IMR-90 (cell line): ENCODE data around the gene PSKH1. TPM values are rescaled to one million over a fixed set of nuclear protein-coding genes. Genes with fewer than 3 reads are reported as not detected.
A peak's percentile ranks its signal among the peaks of the same experiment; 100 is the strongest.

Experiments
- ATAC-seq: fragments of 200-7000 bp; cut with Tn5 transposase; 2 replicates; pipeline ENCODE4 v1.9.1; 2020; ENCODE audit warnings: low read depth, mild to moderate bottlenecking, moderate library complexity
- BruUV-seq: library from RNA; stranded (reverse); fragments of 400-500 nt; replicated peaks from 2 replicates; lab custom pipeline; 2021; lab: Mats Ljungman, UMichigan
- CTCF ChIA-PET: fragments of 300-600 bp; formaldehyde crosslinking; extraction: SDS; loops from one replicate; lab custom pipeline; 2021; ENCODE audit warnings: antibody characterized with exemption; lab: Yijun Ruan, JAX
- POLR2A ChIA-PET: fragments of 300-600 bp; sonication (Branson Sonifier 250); formaldehyde crosslinking; loops from one replicate; lab custom pipeline; 2022; ENCODE audit warnings: antibody characterized with exemption; ENCODE audit not compliant: unreplicated experiment; lab: Charles Lee
- DNase-seq: peaks from one replicate; pipeline ENCODE4 v3.0.0; 2013
- H2AFZ ChIP-seq: replicated peaks from 2 replicates; pipeline ENCODE3; 2013; ENCODE audit warnings: low read length, mild to moderate bottlenecking; ENCODE audit not compliant: poor library complexity
- H2AK5ac ChIP-seq: 2 replicates; pipeline ENCODE4 v1.6.1; 2013; ENCODE audit warnings: low read depth, low read length, inconsistent platforms
- H2AK9ac ChIP-seq: replicated peaks from 2 replicates; pipeline ENCODE3; 2013; ENCODE audit warnings: mild to moderate bottlenecking, low read depth, low read length, moderate library complexity; ENCODE audit not compliant: poor library complexity
- H2BK120ac ChIP-seq: 2 replicates; pipeline ENCODE4 v1.6.1; 2013; ENCODE audit warnings: low read depth, low read length, inconsistent platforms
- H2BK15ac ChIP-seq: 3 replicates; pipeline ENCODE4 v1.6.1; 2013; ENCODE audit warnings: low read depth, low read length, inconsistent platforms
- H2BK20ac ChIP-seq: 2 replicates; pipeline ENCODE4 v1.6.1; 2013; ENCODE audit warnings: low read depth, mild to moderate bottlenecking, inconsistent platforms, low read length, moderate library complexity
- H2BK5ac ChIP-seq: 2 replicates; pipeline ENCODE4 v1.6.1; 2013; ENCODE audit warnings: mild to moderate bottlenecking, low read depth, low read length, inconsistent platforms; ENCODE audit not compliant: poor library complexity, severe bottlenecking
- H3K14ac ChIP-seq: replicated peaks from 2 replicates; pipeline ENCODE4 v1.6.1; 2013; ENCODE audit warnings: low read depth, low read length, inconsistent platforms
- H3K18ac ChIP-seq: 2 replicates; pipeline ENCODE4 v1.6.1; 2013; ENCODE audit warnings: low read depth, low read length, control low read depth
- H3K23ac ChIP-seq: 2 replicates; pipeline ENCODE4 v1.6.1; 2013; ENCODE audit warnings: low read depth, low read length, inconsistent platforms
- H3K27ac ChIP-seq: 2 replicates; pipeline ENCODE4 v1.5.1; 2013; ENCODE audit warnings: mild to moderate bottlenecking, control low read depth, low read length; ENCODE audit not compliant: insufficient read depth
- H3K27me3 ChIP-seq: 2 replicates; pipeline ENCODE4 v1.6.1; 2013; ENCODE audit warnings: low read length; ENCODE audit not compliant: control insufficient read depth, insufficient read depth
- H3K36me3 ChIP-seq: 2 replicates; pipeline ENCODE4 v1.6.1; 2013; ENCODE audit warnings: low read length, mixed read lengths; ENCODE audit not compliant: control insufficient read depth, insufficient read depth
- H3K4ac ChIP-seq: 2 replicates; pipeline ENCODE4 v1.6.1; 2013; ENCODE audit warnings: low read depth, low read length, inconsistent platforms
- H3K4me1 ChIP-seq: 2 replicates; pipeline ENCODE4 v1.6.1; 2013; ENCODE audit warnings: low read length, mixed read lengths; ENCODE audit not compliant: control insufficient read depth, insufficient read depth
- H3K4me2 ChIP-seq: 2 replicates; pipeline ENCODE4 v1.6.1; 2013; ENCODE audit warnings: low read depth, mild to moderate bottlenecking, control low read depth, low read length, moderate library complexity
- H3K4me3 ChIP-seq: 2 replicates; pipeline ENCODE4 v1.5.1; 2013; ENCODE audit warnings: low read depth, mild to moderate bottlenecking, control low read depth, low read length, moderate library complexity; ENCODE audit not compliant: insufficient read depth
- H3K56ac ChIP-seq: 2 replicates; pipeline ENCODE4 v1.6.1; 2013; ENCODE audit warnings: low read length, inconsistent platforms; ENCODE audit not compliant: insufficient read depth; ENCODE audit errors: extremely low read depth
- H3K79me1 ChIP-seq, 2 experiments: 2 replicates each; pipeline ENCODE4 v1.6.1; 2013; ENCODE audit warnings: low read length in 2 of 2, inconsistent platforms in 1 of 2, low read depth in 1 of 2
- H3K9ac ChIP-seq: 2 replicates; pipeline ENCODE4 v1.6.1; 2013; ENCODE audit warnings: low read depth, low read length, control low read depth
- H3K9me1 ChIP-seq: 2 replicates; pipeline ENCODE4 v1.6.1; 2013; ENCODE audit warnings: low read length, inconsistent platforms; ENCODE audit not compliant: insufficient read depth
- H3K9me3 ChIP-seq: 2 replicates; pipeline ENCODE4 v1.6.1; 2013; ENCODE audit warnings: low read length; ENCODE audit not compliant: control insufficient read depth, insufficient read depth
- H4K20me1 ChIP-seq: 2 replicates; pipeline ENCODE4 v1.6.1; 2013; ENCODE audit warnings: low read length, inconsistent platforms; ENCODE audit not compliant: insufficient read depth
- H4K5ac ChIP-seq: 2 replicates; pipeline ENCODE4 v1.6.1; 2013; ENCODE audit warnings: mild to moderate bottlenecking, low read depth, low read length, control low read depth
- H4K8ac ChIP-seq, 2 experiments: 2 replicates each; pipeline ENCODE4 v1.6.1; 2013; ENCODE audit warnings: low read depth in 2 of 2, low read length in 2 of 2, control low read depth in 1 of 2, inconsistent platforms in 1 of 2
- H4K91ac ChIP-seq: 2 replicates; pipeline ENCODE4 v1.6.1; 2013; ENCODE audit warnings: low read depth, low read length, inconsistent platforms; ENCODE audit not compliant: insufficient read depth
- CHD1 ChIP-seq: IDR thresholded peaks from 2 replicates; pipeline ENCODE4 v1.6.1; 2012; ENCODE audit warnings: low read depth, low read length, improper control_type of control experiment
- MXI1 ChIP-seq: IDR thresholded peaks from 2 replicates; pipeline ENCODE4 v1.6.1; 2012; ENCODE audit warnings: low read depth, mild to moderate bottlenecking, low read length, moderate library complexity, borderline replicate concordance
- NFE2L2 ChIP-seq: fragments of 150-350 bp; IDR thresholded peaks from 2 replicates; pipeline ENCODE4 v1.6.1; 2016; ENCODE audit warnings: low read depth, mild to moderate bottlenecking, low read length
- POLR2A ChIP-seq: IDR thresholded peaks from 2 replicates; pipeline ENCODE4 v1.6.1; 2012; ENCODE audit warnings: mild to moderate bottlenecking, low read depth, low read length
- RAD21 ChIP-seq: IDR thresholded peaks from 2 replicates; pipeline ENCODE4 v1.6.1; 2012; ENCODE audit warnings: low read length, improper control_type of control experiment
- SMC3 ChIP-seq: fragments of 150-350 bp; IDR thresholded peaks from 2 replicates; pipeline ENCODE4 v1.6.1; 2016; ENCODE audit warnings: low read depth, mild to moderate bottlenecking, antibody characterized with exemption, low read length, moderate library complexity
- WGBS, 2 experiments: methylation state at CpG; one replicate each; pipeline versions ENCODE4 v1.1.5 to v1.1.7; 2013; ENCODE audit warnings: missing lambda C conversion rate in 2 of 2; ENCODE audit not compliant: insufficient read length in 1 of 2; ENCODE audit errors: extremely low coverage in 2 of 2; 5-methylcytosine and 5-hydroxymethylcytosine counted together
- dilution Hi-C: fragments of 300-500 bp; cut with HindIII; formaldehyde crosslinking; loops from one replicate; pipeline ENCODE4 v1.14.3; 2018; ENCODE audit warnings: low sequenced_read_pairs; ENCODE audit not compliant: unreplicated experiment
- in situ Hi-C: fragments of 300-500 bp; cut with MboI; formaldehyde crosslinking; loops from 3 replicates; pipeline ENCODE4 v1.14.3; 2019; ENCODE audit warnings: low sequenced_read_pairs, inconsistent platforms, mixed read lengths
- intact Hi-C: fragments of 100-400 bp; cut with micrococcal nuclease; formaldehyde crosslinking; loops from 2 replicates; pipeline ENCODE4 v1.10.0; 2022
- polyA plus RNA-seq, 3 experiments: library from polyadenylated mRNA; depleted of rRNA; stranded (reverse); fragments of >200 nt; gene quantifications; 2 replicates each; pipeline ENCODE4 v1.2.3, GENCODE V29; 2012; ENCODE audit warnings: low replicate concordance in 1 of 3
- total RNA-seq: library from RNA; depleted of rRNA; stranded (reverse); fragments of >200 nt; gene quantifications from 2 replicates; pipeline ENCODE4 v1.2.3, GENCODE V29; 2012
- TF ChIP-seq, protein P1 (sequence below): conservative IDR thresholded peaks from 2 replicates; pipeline ENCODE4 v1.5.1; 2012; ENCODE audit warnings: mild to moderate bottlenecking, low read depth, low read length, improper control_type of control experiment

Gene PSKH1
- total and polyA plus RNA-seq, 2 of the 4 experiments (the other 2 are of a cell fraction), result 11.5 to 26.7 TPM

DNA sequence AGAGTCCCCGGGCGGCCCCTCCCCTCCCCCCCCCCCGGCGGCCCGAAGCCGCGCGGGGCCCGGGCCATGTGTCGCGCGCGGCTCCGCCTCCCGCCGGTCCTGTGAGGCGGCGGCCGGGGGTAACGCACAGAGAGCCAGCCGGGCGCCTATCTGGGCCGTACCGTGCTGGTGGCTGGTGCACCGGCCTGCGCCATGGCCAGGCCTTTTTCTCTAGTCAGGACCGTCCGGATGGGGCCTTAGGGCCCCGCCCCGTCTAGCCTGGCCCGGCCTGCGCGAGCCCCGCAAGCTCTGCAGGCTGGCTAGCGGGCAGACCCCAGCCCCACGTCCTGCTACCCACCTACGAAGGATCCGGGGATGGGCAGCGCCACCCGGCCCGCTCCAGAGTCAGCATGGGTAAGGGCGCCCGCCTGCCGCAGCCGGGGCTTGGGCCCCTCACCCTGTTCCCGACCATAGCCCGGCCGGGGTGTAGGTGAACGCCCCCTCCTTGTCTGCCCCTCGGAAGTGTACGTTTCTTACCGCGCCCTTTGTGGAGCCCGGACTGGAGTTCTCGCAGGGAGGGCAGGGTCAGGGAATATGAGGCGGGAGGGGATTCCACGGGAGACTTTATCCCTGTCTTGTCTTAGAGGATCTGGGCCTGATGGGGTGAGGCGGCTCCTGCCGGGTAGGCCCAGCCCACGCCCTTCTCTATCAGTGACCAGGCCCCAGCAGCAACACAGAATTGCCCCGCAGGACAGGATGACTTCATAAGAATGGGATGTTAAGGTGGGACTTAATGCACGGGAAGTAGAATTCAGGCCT is 45.8 kb upstream of the PSKH1 start, which contains the start of gene CENPT:
TSS of gene CENPT (minus strand) at position 630 of the 798 bp plus-strand sequence. CDS start 13,834 bp downstream, outside the sequence.
- 0 out of 2 replicates have a peak, but pooled peaks cover 2% of the 10 kb centered on the region for H3K36me3 ChIP-seq
- ATAC-seq (peak; percentile 50), DNase-seq (peak; percentile 64)
- H3K9me3 ChIP-seq, result no peaks in the 10 kb centered on the region
- H2AK9ac ChIP-seq, result peak within 1 kb of the TSS; percentile 100
- H3K27me3 ChIP-seq, result no peaks in the 10 kb centered on the region
- H3K4me2 ChIP-seq, result peak within 1 kb of the TSS; percentile 96
- dilution Hi-C loops (no loop called here), intact Hi-C loops (loop anchor here (2.0 kb wide), 1 partner anchor 26 kb away; the partner anchor contains the start of gene EDC4), in situ Hi-C loops (no loop called here)
- POLR2A ChIA-PET, result no interaction called here
- TSS peak; percentile 33 for BruUV-seq
- H4K8ac ChIP-seq, result peak within 1 kb of the TSS; percentile 83 to 95
- peak within 1 kb of the TSS; percentile 67 for H2BK120ac ChIP-seq
- H4K91ac ChIP-seq, result peak within 1 kb of the TSS; percentile 73
- H3K56ac ChIP-seq, result peak within 1 kb of the TSS; percentile 72
- peaks cover 13% of the 10 kb centered on the region for H3K4me1 ChIP-seq
- H2BK20ac ChIP-seq, result no peak within 1 kb of the TSS; the same call in 1 of the 2 replicates
- peak within 1 kb of the TSS; percentile 94 for H2AFZ ChIP-seq
- peak within 1 kb of the TSS; percentile 92 for H3K4ac ChIP-seq
- H4K5ac ChIP-seq, result peak within 1 kb of the TSS; percentile 61
- WGBS, 2 experiments, result 1% methylated on average over 21 of the region's 62 CpGs; no CpG with 5 or more reads in 1 of the 2 experiments
- CTCF ChIA-PET, result no interaction called here
- peak within 1 kb of the TSS; percentile 91 for H3K14ac ChIP-seq
- peaks cover 56% of the 10 kb centered on the region for H4K20me1 ChIP-seq
- H2BK15ac ChIP-seq, result peak within 1 kb of the TSS; percentile 48; the same call in 1 of the 3 replicates
- H3K79me1 ChIP-seq, result peaks cover 24 to 69% of the 10 kb centered on the region in 2 experiments
- peak within 1 kb of the TSS; percentile 91 for H2BK5ac ChIP-seq
- TF ChIP-seq RAD21, result 0 out of 2 replicates have a peak, but pooled peaks have one; percentile 6
- no peak for TF ChIP-seq SMC3
- TF ChIP-seq, protein P1, sequence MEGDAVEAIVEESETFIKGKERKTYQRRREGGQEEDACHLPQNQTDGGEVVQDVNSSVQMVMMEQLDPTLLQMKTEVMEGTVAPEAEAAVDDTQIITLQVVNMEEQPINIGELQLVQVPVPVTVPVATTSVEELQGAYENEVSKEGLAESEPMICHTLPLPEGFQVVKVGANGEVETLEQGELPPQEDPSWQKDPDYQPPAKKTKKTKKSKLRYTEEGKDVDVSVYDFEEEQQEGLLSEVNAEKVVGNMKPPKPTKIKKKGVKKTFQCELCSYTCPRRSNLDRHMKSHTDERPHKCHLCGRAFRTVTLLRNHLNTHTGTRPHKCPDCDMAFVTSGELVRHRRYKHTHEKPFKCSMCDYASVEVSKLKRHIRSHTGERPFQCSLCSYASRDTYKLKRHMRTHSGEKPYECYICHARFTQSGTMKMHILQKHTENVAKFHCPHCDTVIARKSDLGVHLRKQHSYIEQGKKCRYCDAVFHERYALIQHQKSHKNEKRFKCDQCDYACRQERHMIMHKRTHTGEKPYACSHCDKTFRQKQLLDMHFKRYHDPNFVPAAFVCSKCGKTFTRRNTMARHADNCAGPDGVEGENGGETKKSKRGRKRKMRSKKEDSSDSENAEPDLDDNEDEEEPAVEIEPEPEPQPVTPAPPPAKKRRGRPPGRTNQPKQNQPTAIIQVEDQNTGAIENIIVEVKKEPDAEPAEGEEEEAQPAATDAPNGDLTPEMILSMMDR, result no peak
- no peak for TF ChIP-seq CHD1
- peak; percentile 65 for TF ChIP-seq POLR2A
- TF ChIP-seq NFE2L2, result no peak
- TF ChIP-seq MXI1, result peak; percentile 62; the same call in 1 of the 2 replicates
- H3K27ac ChIP-seq, result peak within 1 kb of the TSS; percentile 98
- peak within 1 kb of the TSS; percentile 95 for H3K9ac ChIP-seq
- H3K4me3 ChIP-seq, result peak within 1 kb of the TSS; percentile 53
- H3K9me1 ChIP-seq, result peaks cover 17% of the 10 kb centered on the region
- peak within 1 kb of the TSS; percentile 76; the same call in 1 of the 2 replicates for H3K23ac ChIP-seq
- H2AK5ac ChIP-seq, result peak within 1 kb of the TSS; percentile 79
- peak within 1 kb of the TSS; percentile 70 for H3K18ac ChIP-seq
